Activated naive CD4-positive, alpha-beta T cell treated with anti-CD3 and anti-CD28 coated beads, Interleukin-2, amount 50 U/mL, for 72 hours (primary cell): Measurements from ENCODE around the gene UGT1A4. TPM values are rescaled to one million over a fixed set of nuclear protein-coding genes. Genes with fewer than 3 reads are reported as not detected.

ENCODE experiments used
- ATAC-seq, 2 donors: fragments of 150-1000 bp; cut with Tn5 transposase; 2 replicates each; pipeline ENCODE4 v1.10.0; 2021; ENCODE audit warnings: mild to moderate bottlenecking in 2 of 2, moderate library complexity in 2 of 2
- DNase-seq, 2 donors: peaks; one replicate each; pipeline ENCODE4 v3.0.0; 2021 to 2022; ENCODE audit warnings: low spot score in 2 of 2
- H3K27ac Mint-ChIP-seq, 2 donors: one replicate each; pipeline ENCODE4 v1.8.0; 2022; ENCODE audit warnings: mild to moderate bottlenecking in 2 of 2, mixed read lengths in 2 of 2
- H3K36me3 Mint-ChIP-seq, 2 donors: one replicate each; pipeline ENCODE4 v1.8.0; 2022; ENCODE audit warnings: mixed read lengths in 2 of 2
- H3K9me3 Mint-ChIP-seq, 2 donors: one replicate each; pipeline ENCODE4 v1.8.0; 2022; ENCODE audit warnings: mixed read lengths in 2 of 2
- total RNA-seq, 2 donors: library from RNA; stranded (reverse); gene quantifications; one replicate each; pipeline ENCODE4 v1.2.3, GENCODE V29; 2022

Gene UGT1A4
- total RNA-seq, 2 donors from 2014 or later: not detected

DNA sequence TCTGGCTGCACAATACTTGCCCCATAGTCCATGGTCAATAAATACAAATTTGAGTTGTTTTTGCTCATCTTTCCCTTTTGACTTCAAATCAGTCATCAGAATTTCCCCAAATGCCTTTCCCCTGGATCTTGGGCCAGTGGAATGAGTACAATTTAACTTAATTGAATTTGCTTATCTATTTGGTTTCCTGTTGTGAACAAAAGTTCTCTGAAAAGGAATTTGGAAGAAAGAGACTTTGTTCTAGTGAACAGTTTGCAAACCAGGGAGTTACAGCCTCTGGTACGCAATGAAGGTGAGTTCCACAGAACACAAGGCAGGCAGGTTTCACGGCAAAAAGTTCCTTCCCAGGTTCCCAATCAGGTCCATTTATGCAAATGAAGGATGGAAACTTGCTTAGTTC, 40.3 kb downstream of the UGT1A4 start:
- no peak overlapping the region for H3K27ac Mint-ChIP-seq
- ATAC-seq (no peak), DNase-seq (no peak)
- no peaks in the 10 kb centered on the region for H3K9me3 Mint-ChIP-seq
- H3K36me3 Mint-ChIP-seq: no peaks in the 10 kb centered on the region

DNA sequence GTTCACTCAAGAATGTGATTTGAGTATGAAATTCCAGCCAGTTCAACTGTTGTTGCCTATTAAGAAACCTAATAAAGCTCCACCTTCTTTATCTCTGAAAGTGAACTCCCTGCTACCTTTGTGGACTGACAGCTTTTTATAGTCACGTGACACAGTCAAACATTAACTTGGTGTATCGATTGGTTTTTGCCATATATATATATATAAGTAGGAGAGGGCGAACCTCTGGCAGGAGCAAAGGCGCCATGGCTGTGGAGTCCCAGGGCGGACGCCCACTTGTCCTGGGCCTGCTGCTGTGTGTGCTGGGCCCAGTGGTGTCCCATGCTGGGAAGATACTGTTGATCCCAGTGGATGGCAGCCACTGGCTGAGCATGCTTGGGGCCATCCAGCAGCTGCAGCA, 41.5 kb downstream of the UGT1A4 start, which contains the start of gene UGT1A1:
Gene UGT1A1, plus strand, starts transcription at position 228 of the 400 bp plus-strand sequence. Its CDS starts 18 bp downstream, at position 246.
- DNase-seq (no peak), ATAC-seq (no peak)
- no peaks in the 10 kb centered on the region for H3K9me3 Mint-ChIP-seq

DNA sequence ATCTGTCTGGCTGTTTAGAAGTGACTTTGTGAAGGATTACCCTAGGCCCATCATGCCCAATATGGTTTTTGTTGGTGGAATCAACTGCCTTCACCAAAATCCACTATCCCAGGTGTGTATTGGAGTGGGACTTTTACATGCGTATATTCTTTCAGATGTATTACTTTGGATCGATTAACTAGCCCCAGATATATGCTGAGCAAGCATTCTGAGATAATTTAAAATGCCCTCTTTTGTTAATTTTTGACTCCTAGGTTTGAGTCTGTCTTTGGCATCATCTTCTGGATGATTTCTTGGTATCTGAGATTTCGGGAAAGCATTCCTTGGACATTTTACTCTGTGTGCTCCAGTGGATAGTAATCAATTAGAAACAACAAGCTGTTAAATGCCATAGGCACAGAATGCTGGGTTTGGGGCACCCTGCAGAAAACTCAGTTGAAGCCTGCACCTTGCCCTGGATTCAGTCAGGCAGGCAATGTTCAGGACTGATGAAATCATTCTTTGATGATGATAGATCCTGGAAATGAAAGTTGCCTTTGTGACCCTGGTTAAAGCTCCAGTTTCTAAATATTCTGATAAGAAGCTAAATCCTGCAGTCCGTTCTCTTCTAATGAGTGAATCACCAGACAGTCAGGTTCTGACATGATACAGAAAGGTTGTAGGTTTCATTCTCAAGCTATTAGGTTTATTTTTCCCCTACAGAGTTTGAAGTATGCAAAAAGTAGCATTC, 42.7 kb downstream of the UGT1A4 start:
- no peak overlapping the region for H3K27ac Mint-ChIP-seq
- DNase-seq (no peak), ATAC-seq (no peak)
- no peaks in the 10 kb centered on the region for H3K9me3 Mint-ChIP-seq
- no peaks in the 10 kb centered on the region for H3K36me3 Mint-ChIP-seq

More for the DNA sequence above, 41.5 kb downstream of the UGT1A4 start, which contains the start of gene UGT1A1:
- Mint-ChIP-seq H3K36me3 (no peaks in the 10 kb centered on the region), H3K27ac (no peak within 1 kb of the TSS)

DNA sequence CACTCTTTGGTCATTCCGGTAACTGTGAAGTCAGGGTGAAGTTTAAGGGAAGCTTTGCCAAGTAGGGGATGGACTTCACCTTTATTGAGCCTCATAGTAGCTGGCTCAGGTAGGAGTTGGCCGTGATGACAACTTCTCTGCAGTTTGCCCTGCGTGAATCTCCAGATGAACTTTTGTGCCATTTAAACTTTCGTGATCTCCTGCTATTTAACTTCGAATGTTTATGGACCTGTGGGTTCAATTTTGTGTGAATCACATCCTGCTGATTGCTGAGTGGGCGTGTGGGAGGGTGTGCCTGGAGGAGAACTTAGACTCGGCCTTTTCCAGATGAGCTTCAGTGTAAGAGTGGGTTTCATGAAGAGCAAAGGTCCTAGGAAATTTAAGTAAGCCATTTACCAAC, 45.7 kb downstream of the UGT1A4 start:
- H3K9me3 Mint-ChIP-seq: no peaks in the 10 kb centered on the region
- no peaks in the 10 kb centered on the region for H3K36me3 Mint-ChIP-seq
- H3K27ac Mint-ChIP-seq: no peak overlapping the region
- no peak for DNase-seq
- no peak for ATAC-seq

DNA sequence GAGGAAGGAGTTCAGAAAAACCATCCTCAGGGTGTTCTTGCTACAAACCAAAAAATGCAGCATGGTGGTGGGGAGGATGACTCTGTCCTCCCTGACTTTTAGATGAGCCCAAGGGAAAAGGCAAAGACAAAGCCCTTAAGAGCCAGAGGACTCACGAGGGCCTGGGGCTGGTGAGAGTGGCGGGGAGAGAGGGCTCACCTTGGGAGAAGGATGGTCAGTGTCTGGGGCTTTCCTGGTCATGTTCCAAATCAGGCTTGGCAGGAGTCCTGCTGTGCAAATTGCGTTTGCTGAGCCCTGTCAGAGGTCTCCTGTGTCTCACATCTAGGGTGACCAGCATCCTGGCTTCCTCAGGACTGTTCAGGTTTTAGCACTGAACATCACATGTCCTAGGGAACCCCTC, 46.2 kb downstream of the UGT1A4 start:
- DNase-seq: no peak
- Mint-ChIP-seq H3K27ac (no peak overlapping the region), H3K9me3 (no peaks in the 10 kb centered on the region), H3K36me3 (no peaks in the 10 kb centered on the region)
- no peak for ATAC-seq

DNA sequence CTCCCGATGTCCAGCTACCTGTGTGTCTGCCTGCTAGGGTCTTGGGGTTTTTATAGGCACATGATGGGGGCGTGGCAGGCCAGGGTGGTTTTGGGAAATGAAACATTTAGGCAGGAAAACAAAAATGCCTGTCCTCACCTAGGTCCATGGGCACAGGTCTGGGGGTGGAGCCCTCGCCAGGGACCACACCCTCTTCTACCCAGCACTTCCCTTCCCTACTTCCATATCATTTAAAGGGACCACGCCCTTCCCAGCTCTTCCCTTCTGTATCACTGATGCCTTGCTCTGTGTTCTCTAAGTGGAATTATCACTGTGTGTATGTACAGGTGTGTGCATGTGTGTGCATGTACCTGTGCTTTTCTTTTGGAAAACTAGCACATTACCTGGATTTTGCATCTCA, 47.9 kb downstream of the UGT1A4 start:
- Mint-ChIP-seq H3K9me3 (no peaks in the 10 kb centered on the region), H3K27ac (no peak overlapping the region), H3K36me3 (no peaks in the 10 kb centered on the region)
- DNase-seq (no peak), ATAC-seq (no peak)

DNA sequence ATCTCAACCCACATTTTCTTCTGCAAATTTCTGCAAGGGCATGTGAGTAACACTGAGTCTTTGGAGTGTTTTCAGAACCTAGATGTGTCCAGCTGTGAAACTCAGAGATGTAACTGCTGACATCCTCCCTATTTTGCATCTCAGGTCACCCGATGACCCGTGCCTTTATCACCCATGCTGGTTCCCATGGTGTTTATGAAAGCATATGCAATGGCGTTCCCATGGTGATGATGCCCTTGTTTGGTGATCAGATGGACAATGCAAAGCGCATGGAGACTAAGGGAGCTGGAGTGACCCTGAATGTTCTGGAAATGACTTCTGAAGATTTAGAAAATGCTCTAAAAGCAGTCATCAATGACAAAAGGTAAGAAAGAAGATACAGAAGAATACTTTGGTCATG, 49.5 kb downstream of the UGT1A4 start:
- H3K27ac Mint-ChIP-seq: no peak overlapping the region
- H3K36me3 Mint-ChIP-seq: no peaks in the 10 kb centered on the region
- no peaks in the 10 kb centered on the region for H3K9me3 Mint-ChIP-seq
- ATAC-seq: no peak
- no peak for DNase-seq

DNA sequence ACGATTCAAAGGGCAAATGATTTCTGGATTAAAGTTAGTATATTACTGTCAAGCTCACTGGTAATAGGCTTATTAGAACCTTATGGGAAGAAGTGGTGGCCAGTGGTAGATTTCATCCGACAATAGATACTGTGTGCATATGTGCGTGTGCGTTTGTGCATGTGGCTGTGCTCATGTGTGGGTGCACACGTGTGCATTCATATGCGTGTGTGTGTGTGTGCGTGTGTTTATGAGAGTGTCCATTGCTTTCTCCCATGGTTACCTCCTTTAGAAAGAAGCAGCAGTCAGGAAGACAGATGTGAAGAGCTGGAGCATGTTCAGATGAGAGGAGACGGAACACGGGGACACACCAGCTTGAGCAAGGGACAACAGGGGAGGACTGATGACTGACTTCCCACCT, 50.7 kb downstream of the UGT1A4 start:
- DNase-seq (no peak), ATAC-seq (no peak)
- Mint-ChIP-seq H3K9me3 (no peaks in the 10 kb centered on the region), H3K36me3 (no peaks in the 10 kb centered on the region), H3K27ac (no peak overlapping the region)

DNA sequence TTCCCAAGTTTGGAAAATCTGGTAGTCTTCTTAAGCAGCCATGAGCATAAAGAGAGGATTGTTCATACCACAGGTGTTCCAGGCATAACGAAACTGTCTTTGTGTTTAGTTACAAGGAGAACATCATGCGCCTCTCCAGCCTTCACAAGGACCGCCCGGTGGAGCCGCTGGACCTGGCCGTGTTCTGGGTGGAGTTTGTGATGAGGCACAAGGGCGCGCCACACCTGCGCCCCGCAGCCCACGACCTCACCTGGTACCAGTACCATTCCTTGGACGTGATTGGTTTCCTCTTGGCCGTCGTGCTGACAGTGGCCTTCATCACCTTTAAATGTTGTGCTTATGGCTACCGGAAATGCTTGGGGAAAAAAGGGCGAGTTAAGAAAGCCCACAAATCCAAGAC, 53.6 kb downstream of the UGT1A4 start:
- Mint-ChIP-seq H3K27ac (no peak overlapping the region), H3K9me3 (peaks cover 12% of the 10 kb centered on the region in 2 donors), H3K36me3 (peaks cover 12 to 20% of the 10 kb centered on the region in 2 donors)
- no peak for DNase-seq
- ATAC-seq: no peak

DNA sequence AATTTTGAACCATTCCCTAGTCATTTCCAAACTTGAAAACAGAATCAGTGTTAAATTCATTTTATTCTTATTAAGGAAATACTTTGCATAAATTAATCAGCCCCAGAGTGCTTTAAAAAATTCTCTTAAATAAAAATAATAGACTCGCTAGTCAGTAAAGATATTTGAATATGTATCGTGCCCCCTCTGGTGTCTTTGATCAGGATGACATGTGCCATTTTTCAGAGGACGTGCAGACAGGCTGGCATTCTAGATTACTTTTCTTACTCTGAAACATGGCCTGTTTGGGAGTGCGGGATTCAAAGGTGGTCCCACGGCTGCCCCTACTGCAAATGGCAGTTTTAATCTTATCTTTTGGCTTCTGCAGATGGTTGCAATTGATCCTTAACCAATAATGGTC, 54.0 kb downstream of the UGT1A4 start:
- H3K36me3 Mint-ChIP-seq: peaks cover 14 to 22% of the 10 kb centered on the region in 2 donors
- DNase-seq (no peak), ATAC-seq (no peak)
- H3K9me3 Mint-ChIP-seq: peaks cover 12% of the 10 kb centered on the region in 2 donors
- no peak overlapping the region for H3K27ac Mint-ChIP-seq

DNA sequence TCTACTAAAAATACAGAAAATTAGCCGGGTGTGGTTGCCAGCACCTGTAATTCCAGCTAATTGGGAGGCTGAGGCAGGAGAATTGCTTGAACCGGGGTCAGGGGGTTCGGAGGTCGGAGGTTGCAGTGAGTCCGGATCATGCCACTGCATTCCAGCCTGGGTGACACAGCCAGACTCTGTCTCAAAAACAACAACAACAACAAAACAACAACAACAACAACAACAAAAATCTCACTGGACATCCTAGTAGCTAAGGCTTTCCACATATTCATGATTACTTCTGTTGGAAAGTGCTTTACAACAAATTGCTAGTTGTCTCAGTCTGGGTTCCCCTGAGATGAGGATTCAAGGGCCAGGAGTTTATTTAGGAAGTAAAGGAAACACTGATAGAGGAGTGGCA, 55.3 kb downstream of the UGT1A4 start:
- H3K9me3 Mint-ChIP-seq: peaks cover 12% of the 10 kb centered on the region in 2 donors
- H3K27ac Mint-ChIP-seq: no peak overlapping the region
- ATAC-seq: no peak
- H3K36me3 Mint-ChIP-seq: peaks cover 19 to 22% of the 10 kb centered on the region in 2 donors
- no peak for DNase-seq

DNA sequence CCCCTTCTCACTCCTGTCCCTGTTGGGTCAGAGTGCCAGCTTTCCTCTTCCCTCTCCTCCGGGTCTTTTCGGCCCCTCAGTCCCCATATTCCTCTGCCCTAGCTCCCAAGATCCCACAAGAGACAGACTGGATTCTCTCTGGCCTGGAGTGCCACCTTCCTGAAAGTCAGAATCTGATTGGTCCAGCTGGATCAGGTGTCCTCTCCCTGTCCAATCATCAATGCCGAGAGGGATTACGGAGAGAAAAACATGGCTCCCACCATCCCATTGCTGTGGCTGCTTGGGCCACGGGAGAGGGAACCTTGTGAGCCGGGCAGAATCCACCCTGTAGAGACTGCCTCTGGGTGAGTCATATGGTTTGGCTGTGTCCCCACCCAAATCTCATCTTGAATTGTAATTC, 56.9 kb downstream of the UGT1A4 start:
- no peak for DNase-seq
- ATAC-seq: no peak
- H3K36me3 Mint-ChIP-seq: peaks cover 19 to 22% of the 10 kb centered on the region in 2 donors
- peaks cover 12 to 17% of the 10 kb centered on the region in 2 donors for H3K9me3 Mint-ChIP-seq
- H3K27ac Mint-ChIP-seq: no peak overlapping the region

DNA sequence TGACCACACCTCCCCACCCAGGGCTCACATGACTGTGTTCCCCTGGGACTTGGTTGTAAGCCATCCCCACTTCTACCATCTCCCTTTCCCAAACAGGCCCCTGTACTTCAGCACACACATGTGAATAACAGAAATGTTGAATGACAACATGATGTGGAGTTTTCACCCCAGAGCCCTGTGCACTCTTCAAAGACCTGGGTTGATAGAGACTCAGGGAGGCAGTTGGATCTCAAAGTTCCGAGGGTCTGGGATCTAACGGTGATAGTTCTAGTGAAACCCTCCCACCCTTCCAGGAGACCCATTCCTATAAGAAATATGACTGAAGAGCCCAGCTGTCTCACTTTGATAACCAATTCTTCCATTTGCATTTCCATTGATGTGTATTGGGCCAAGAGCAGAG, 59.5 kb downstream of the UGT1A4 start, which contains the start of gene MROH2A:
Gene MROH2A, plus strand, starts transcription at position 301 of the 400 bp plus-strand sequence. CDS start 1,029 bp downstream, outside the sequence.
- no peak for ATAC-seq
- no peak within 1 kb of the TSS for H3K27ac Mint-ChIP-seq
- H3K36me3 Mint-ChIP-seq: peaks cover 19 to 22% of the 10 kb centered on the region in 2 donors
- DNase-seq: no peak
- H3K9me3 Mint-ChIP-seq: peaks cover 12 to 17% of the 10 kb centered on the region in 2 donors

DNA sequence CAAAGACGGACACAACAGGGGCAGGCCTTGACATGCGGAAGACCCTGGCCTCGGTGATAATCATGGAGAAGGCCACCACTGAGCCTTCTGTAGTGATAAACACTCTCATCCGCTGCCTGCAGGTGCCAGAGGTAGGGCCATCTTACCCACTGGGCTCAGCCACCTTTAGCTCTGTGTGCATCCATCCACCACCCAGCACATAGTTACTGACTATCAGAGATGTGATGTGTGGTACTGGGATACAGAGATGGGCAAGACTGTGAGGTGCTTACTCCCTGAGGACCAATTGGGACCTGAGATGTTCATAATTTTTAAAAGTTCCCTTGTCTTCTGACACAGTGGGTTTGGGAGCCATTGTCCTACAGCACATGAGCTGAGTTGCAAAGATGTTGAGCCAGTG, 61.2 kb downstream of the UGT1A4 start:
- H3K27ac Mint-ChIP-seq: no peak overlapping the region
- no peak for DNase-seq
- no peak for ATAC-seq
- H3K9me3 Mint-ChIP-seq: peaks cover 12 to 17% of the 10 kb centered on the region in 2 donors
- peaks cover 19 to 22% of the 10 kb centered on the region in 2 donors for H3K36me3 Mint-ChIP-seq

DNA sequence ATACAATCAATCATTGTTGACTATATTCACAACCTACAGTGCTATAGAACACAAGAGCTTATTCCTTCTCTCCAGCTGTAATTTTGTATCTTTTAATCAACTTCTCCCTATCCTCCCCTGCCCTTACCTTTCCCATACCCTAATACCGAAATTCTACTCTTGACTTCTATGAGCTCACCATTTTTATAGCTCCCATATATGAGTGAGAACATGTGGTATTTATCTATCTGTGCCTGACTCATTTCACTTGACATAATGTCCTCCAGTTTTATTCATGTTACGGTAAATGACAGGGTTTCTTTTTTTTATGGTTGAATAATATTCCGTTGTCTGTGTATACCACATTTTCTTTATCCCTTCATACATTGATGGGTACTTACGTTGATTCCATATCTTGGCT, 62.2 kb downstream of the UGT1A4 start:
- Mint-ChIP-seq H3K36me3 (peaks cover 14 to 16% of the 10 kb centered on the region in 2 donors), H3K27ac (no peak overlapping the region), H3K9me3 (peaks cover 8 to 11% of the 10 kb centered on the region in 2 donors)
- ATAC-seq (no peak), DNase-seq (no peak)

DNA sequence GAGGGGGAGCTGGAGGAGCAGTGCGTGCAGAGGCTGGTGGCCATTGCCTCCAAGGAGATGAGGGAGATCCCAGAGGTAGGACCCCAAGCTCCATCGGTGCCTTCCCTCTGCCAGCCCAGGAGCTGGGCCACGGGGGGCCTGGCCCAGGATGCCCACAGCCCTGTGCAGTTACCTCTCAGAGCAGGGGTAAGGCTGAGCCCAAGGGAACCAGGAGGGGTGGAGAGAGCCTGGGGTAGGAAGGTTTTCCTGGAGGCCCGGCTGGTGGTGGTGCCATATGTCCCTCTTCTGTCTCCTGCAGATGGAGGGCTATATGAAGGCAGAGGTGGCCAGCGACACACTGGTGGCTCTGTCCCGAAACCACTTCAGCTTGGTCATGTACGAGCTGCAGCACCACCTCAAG, 71.0 kb downstream of the UGT1A4 start:
- Mint-ChIP-seq H3K27ac (no peak overlapping the region), H3K36me3 (peaks cover 0 to 8% of the 10 kb centered on the region in 2 donors), H3K9me3 (peaks cover 0 to 7% of the 10 kb centered on the region in 2 donors)
- ATAC-seq (no peak), DNase-seq (no peak)

DNA sequence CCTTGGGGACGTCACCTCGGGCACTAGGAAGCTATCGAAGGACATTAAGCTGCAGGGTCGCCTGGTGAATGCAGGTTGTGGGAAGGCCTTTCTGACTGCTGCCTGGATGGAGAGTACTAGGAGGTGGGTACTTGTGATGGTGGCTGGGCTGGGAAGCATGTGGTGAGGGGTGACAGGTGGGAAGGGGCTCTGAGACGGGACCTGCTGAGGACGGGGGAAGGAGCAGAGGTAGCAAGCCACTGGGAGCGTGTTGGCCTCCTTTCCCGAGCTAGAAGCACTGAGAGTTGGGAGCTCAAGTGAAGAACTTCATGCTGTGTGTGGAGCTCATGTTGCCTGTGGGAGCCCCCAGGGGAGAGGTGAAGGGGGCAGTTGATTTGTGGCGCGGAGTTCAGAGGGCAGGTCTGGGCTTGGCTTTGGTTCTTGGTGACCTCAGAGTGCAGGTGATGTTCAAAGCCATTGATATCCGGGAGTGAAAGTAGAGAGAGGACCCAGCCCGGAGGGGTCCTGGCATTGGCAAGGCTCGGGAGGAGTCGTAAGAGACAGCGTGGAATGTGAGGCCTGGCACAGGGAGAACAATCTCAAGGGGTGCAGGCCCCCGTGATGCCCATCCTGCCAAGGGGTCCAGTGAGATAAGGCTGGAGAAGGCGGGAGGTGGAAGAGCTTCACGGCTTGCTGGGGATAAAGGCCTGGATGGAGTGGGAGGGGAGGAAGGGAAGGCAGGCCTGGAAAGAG, 72.8 kb downstream of the UGT1A4 start:
- Mint-ChIP-seq H3K27ac (no peak overlapping the region), H3K9me3 (peaks cover 0 to 2% of the 10 kb centered on the region in 2 donors), H3K36me3 (peaks cover 0 to 2% of the 10 kb centered on the region in 2 donors)
- no peak for DNase-seq
- no peak for ATAC-seq
